PC-9 (cell line): ENCODE data around the gene HPS1.

ENCODE experiments used
- EZH2 ChIP-seq: fragments of 200-600 bp; sonication (generic); IDR thresholded peaks from 2 replicates; pipeline ENCODE4 v1.8.0; 2017; ENCODE audit warnings: antibody characterized with exemption, low read depth
- TF ChIP-seq, protein P1 (sequence below): fragments of 200-600 bp; sonication (generic); conservative IDR thresholded peaks from 2 replicates; pipeline ENCODE4 v1.6.1; 2017; ENCODE audit warnings: mixed run types, antibody characterized with exemption, mild to moderate bottlenecking, moderate library complexity

GRCh38 chr10:98407017-98407743, 39.6 kb downstream of the HPS1 start:
- TF ChIP-seq, protein P1, sequence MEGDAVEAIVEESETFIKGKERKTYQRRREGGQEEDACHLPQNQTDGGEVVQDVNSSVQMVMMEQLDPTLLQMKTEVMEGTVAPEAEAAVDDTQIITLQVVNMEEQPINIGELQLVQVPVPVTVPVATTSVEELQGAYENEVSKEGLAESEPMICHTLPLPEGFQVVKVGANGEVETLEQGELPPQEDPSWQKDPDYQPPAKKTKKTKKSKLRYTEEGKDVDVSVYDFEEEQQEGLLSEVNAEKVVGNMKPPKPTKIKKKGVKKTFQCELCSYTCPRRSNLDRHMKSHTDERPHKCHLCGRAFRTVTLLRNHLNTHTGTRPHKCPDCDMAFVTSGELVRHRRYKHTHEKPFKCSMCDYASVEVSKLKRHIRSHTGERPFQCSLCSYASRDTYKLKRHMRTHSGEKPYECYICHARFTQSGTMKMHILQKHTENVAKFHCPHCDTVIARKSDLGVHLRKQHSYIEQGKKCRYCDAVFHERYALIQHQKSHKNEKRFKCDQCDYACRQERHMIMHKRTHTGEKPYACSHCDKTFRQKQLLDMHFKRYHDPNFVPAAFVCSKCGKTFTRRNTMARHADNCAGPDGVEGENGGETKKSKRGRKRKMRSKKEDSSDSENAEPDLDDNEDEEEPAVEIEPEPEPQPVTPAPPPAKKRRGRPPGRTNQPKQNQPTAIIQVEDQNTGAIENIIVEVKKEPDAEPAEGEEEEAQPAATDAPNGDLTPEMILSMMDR, result no peak
- no peak for TF ChIP-seq EZH2
